Mononuclear cell (primary cell): ENCODE measurements around the gene ADAMTS18. TPM values are rescaled to one million over a fixed set of nuclear protein-coding genes. Genes with fewer than 3 reads are reported as not detected.
"Not testable (repeated sequence)": the region's sequence is repeated elsewhere in the genome, so short reads cannot be mapped to it uniquely, and the experiment has no call there.

Experiments
- H3K27me3 ChIP-seq: 2 replicates; pipeline ENCODE4 v1.6.0; 2011; ENCODE audit warnings: low read length, control low read depth; ENCODE audit not compliant: insufficient read depth
- H3K4me1 ChIP-seq: 2 replicates; pipeline ENCODE4 v1.5.1; 2011; ENCODE audit warnings: mild to moderate bottlenecking, low read length, control low read depth; ENCODE audit not compliant: insufficient read depth
- H3K4me3 ChIP-seq: 2 replicates; pipeline ENCODE4 v1.5.1; 2011; ENCODE audit warnings: mild to moderate bottlenecking, low read length, moderate library complexity
- H3K9me3 ChIP-seq: 2 replicates; pipeline ENCODE4 v1.5.1; 2011; ENCODE audit warnings: low read depth, mild to moderate bottlenecking, control low read depth, low read length
- total RNA-seq: library from RNA; depleted of rRNA; stranded (reverse); fragments of >200 nt; gene quantifications from one replicate; pipeline ENCODE4 v1.2.3, GENCODE V29; 2012

Gene ADAMTS18, protein sequence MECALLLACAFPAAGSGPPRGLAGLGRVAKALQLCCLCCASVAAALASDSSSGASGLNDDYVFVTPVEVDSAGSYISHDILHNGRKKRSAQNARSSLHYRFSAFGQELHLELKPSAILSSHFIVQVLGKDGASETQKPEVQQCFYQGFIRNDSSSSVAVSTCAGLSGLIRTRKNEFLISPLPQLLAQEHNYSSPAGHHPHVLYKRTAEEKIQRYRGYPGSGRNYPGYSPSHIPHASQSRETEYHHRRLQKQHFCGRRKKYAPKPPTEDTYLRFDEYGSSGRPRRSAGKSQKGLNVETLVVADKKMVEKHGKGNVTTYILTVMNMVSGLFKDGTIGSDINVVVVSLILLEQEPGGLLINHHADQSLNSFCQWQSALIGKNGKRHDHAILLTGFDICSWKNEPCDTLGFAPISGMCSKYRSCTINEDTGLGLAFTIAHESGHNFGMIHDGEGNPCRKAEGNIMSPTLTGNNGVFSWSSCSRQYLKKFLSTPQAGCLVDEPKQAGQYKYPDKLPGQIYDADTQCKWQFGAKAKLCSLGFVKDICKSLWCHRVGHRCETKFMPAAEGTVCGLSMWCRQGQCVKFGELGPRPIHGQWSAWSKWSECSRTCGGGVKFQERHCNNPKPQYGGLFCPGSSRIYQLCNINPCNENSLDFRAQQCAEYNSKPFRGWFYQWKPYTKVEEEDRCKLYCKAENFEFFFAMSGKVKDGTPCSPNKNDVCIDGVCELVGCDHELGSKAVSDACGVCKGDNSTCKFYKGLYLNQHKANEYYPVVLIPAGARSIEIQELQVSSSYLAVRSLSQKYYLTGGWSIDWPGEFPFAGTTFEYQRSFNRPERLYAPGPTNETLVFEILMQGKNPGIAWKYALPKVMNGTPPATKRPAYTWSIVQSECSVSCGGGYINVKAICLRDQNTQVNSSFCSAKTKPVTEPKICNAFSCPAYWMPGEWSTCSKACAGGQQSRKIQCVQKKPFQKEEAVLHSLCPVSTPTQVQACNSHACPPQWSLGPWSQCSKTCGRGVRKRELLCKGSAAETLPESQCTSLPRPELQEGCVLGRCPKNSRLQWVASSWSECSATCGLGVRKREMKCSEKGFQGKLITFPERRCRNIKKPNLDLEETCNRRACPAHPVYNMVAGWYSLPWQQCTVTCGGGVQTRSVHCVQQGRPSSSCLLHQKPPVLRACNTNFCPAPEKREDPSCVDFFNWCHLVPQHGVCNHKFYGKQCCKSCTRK (N-terminal part only)
- not detected for total RNA-seq

DNA sequence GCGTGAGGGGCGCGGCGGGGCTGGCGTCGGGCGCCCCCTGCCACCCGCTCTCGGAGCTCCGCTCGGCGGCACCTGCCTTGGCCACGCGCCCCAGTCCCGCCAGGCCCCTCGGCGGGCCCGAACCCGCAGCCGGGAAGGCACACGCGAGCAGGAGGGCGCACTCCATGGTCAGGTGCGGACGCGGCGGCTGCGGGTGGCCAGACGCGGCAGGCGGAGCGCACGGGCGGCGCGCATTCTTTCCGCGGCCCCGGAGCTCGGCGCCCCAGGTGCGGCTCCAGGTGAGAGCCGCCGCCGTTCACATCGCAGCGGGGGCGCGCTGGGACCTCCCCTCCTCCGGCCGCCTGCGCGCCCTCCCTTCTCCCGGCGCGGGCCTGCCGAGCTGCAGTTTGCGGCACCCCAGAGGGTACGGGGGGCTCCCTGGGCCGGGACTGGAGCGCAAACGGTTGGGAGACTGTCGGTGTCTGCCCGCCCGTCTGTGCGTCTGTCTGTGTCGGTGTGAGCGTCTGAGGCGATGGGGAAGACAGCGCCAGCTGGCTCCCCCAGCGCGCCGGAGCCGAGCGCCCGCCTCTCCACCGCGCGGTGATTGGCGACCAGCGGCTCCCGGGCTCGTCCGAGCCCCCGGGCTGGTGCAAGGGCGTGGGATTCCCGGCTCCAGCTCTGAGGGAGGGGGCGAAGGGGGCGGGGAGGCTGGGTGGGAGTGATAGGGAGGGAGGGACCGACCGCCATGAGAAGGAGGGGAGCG, at the start of gene ADAMTS18:
TSS of gene ADAMTS18 (minus strand) at position 505 of the 742 bp plus-strand sequence. CDS start at position 166, 339 bp downstream.
- Histone ChIP-seq H3K27me3 (peaks cover 33% of the 10 kb centered on the region), H3K4me3 (no peak within 1 kb of the TSS), H3K4me1 (no peaks in the 10 kb centered on the region), H3K9me3 (no peaks in the 10 kb centered on the region)

DNA sequence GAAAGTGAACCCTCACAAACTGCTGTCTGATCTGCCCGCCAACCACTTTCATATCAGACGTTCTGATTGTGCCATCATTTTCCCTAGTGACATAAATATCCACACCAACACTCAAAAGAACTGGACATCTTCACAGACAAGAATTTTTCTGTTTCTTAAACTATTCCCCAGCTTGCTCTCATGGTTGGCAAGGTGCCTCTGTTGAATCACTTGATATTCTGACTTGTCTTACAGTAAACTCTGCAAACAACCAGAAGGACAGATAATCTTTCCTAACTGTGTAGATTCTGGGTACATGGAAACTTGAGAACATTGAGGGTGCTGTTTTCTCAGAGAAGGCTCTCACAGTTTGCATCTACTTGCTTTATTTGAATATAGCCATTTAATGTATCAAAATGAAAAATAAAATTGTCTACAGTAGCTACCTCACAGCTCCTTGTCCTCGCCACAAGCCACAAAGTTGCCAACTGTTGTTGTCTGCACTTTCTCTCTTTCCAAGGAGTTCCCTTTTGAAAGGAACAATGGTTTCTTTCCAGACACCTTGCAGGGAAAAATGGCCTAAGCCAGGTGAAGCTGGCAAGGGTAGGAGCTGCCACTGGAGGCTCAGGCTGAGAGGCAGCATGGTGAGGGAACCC, 46.0 kb upstream of the ADAMTS18 start:
- H3K9me3 ChIP-seq: no peaks in the 10 kb centered on the region
- H3K4me1 ChIP-seq: no peaks in the 10 kb centered on the region
- no peaks in the 10 kb centered on the region for H3K27me3 ChIP-seq
- H3K4me3 ChIP-seq: no peak overlapping the region

DNA sequence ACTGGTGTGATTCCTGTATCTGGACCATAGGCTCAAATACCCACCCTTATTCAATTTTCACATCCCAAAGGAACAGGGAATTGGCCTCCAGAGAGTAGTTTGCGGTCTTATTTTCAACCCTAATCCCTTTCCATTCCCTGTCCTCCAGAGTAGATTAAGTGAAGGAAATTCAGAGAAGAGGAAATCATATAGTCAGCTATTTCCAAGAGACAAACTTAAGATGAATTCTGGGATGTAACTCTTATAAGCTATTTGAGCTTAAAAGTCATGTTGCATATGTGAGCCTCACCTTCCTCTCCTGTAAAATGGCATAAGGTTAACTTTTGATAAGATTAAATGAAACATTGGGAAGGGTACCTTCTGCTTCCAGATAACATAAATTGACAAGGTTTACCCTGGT, 37.4 kb upstream of the ADAMTS18 start:
- H3K9me3 ChIP-seq: no peaks in the 10 kb centered on the region
- H3K4me3 ChIP-seq: no peak overlapping the region
- H3K27me3 ChIP-seq: no peaks in the 10 kb centered on the region
- no peaks in the 10 kb centered on the region for H3K4me1 ChIP-seq

DNA sequence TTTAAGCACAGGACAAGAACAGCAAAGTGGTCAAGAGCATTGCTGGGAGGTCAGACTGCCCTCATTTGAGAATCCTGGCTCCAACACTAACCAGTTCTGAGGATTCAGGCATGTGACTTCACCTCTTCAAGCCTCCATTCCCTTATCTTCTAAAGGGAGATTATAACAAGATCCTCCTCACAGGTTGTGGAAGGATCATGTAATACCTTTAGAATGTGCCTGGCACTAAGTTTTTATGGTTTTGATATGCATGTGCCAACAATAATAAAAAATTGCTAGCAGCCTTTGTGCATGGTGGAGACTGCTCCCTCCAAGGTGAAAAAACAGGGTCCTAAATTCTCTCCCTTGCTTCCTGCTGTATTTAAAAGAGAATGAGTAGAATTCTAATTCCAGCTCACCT, 36.0 kb upstream of the ADAMTS18 start:
- Histone ChIP-seq H3K9me3 (no peaks in the 10 kb centered on the region), H3K27me3 (no peaks in the 10 kb centered on the region), H3K4me1 (no peaks in the 10 kb centered on the region), H3K4me3 (no peak overlapping the region)

DNA sequence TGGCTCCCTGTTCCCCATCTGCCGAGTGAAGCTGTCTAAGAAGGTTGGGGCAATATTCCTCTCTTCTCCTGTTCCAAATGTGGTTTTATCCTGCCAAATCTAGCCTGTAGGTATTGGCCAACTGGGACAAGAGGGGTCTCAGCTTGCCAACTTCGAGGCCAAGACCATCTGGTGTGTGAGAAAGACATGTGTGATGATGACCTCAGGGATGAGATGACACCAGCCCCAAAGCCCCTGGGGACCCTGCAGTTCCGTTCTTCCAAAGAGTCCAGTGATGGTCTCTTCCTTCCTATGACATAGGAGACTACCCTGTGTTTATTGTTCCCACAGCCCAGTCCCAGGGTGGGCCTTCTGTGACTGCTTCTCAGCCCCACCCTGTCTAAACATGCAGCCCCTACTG, 34.8 kb upstream of the ADAMTS18 start:
- H3K4me3 ChIP-seq: no peak overlapping the region
- no peaks in the 10 kb centered on the region for H3K4me1 ChIP-seq
- H3K9me3 ChIP-seq: no peaks in the 10 kb centered on the region
- no peaks in the 10 kb centered on the region for H3K27me3 ChIP-seq

DNA sequence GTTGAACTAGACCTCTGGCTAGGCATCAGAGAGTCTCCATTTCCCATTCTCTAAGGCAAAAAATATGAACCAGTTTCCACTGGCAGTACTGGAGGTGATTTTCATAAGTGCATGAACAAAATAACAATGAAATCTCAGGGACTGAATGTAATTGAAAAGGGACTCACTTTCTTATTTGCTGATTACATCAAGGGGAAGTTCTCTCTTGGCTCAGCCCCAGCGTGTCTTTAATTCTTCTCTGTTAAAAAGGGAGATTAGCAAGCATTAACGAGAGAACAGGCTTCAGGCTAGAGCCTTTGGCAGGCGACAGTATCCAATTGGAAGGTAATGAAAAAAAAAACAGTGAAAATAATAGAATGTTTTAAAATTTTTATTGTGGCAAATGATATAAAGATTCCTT, 34.0 kb upstream of the ADAMTS18 start:
- H3K4me1 ChIP-seq: no peaks in the 10 kb centered on the region
- no peaks in the 10 kb centered on the region for H3K27me3 ChIP-seq
- H3K9me3 ChIP-seq: no peaks in the 10 kb centered on the region
- H3K4me3 ChIP-seq: no peak overlapping the region

DNA sequence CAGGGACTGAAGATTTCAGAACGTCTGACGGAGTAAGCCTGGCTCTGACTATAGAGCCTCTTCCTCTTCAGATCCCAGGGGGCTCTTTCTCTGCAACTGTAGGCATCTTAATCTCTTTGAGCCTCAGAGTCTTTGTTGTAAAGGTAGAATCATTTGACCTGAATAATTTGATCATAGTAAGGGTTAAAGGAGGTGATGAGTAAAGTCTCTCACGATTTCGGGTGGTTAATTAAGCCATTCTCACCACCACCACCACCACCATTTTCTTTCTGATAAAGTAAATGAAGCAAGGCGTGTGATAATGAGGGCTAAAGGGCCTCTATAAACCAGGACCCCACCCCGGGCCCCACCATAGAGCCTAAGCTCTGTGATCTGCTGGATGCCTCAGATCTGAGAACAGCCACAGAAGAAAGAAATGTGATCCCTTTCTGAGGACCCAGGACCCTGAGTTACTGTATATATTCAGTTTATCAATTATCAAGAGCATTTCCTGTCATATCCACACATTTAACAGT, 33.0 kb upstream of the ADAMTS18 start:
- Histone ChIP-seq H3K9me3 (no peaks in the 10 kb centered on the region), H3K27me3 (no peaks in the 10 kb centered on the region), H3K4me1 (no peaks in the 10 kb centered on the region), H3K4me3 (no peak overlapping the region)

DNA sequence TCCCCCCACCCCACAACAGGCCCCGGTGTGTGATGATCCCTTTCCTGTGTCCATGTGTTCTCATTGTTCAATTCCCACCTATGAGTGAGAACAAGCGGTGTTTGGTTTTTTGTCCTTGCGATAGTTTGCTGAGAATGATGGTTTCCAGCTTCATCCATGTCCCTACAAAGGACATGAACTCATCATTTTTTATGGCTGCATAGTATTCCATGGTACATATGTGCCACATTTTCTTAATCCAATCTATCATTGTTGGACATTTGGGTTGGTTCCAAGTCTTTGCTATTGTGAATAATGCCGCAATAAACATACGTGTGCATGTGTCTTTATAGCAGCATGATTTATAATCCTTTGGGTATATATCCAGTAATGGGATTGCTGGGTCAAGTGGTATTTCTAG, 28.8 kb upstream of the ADAMTS18 start:
- not testable (repeated sequence) for H3K27me3 ChIP-seq, H3K9me3 ChIP-seq, H3K4me1 ChIP-seq, H3K4me3 ChIP-seq

DNA sequence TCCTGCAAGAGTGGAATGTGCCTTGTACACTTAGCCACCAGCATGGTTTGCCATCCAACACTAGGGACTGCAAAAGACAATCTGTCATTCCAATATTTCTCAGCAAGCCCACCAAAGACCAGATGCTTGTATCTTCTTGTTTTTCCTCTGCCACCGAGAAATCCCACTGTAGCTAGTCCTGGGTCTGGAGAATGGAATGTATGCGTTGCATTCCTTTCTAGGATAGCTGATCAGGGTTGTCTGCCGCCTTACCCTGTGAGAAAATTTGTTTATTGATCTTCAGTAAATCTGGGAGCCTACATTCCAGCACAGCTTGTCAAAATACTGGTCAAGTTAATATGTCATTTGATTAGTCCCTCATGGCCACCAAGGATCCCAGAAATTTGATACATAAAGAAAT, 28.1 kb upstream of the ADAMTS18 start:
- H3K4me3 ChIP-seq: no peak overlapping the region
- H3K9me3 ChIP-seq: no peaks in the 10 kb centered on the region
- H3K4me1 ChIP-seq: no peaks in the 10 kb centered on the region
- no peaks in the 10 kb centered on the region for H3K27me3 ChIP-seq

DNA sequence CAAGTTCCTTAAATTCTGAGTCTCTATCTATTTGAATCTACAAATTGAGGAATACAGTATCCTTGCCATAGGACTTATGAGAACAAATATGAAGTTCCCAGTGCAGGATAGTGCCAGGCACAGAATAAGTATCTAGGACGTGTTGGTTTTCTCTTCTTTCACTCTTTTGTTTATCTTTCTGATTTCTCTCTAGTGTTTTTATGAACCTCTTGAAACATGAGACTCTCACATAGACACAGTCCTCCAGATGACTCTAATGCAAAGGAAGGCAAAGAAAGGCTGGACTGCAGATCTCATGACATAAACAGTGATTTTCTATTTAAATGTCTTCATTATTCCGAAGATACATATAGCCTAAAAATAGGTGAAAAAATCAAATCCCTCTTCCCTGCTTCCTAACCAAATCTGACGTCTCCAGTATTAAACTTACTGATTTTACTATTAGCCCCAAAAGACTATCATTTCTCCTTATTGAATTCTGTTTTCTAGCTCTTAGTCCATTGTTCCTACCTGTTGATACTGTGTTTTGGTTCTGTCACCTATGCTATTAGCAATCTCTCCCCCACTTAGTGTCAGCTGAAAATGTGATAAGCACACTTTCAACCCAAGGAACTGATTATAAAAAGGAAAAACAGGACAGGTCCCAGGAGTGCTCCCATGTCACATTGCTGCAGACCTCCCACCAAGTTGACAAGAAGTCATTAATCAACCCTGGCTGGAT, 24.9 kb upstream of the ADAMTS18 start:
- Histone ChIP-seq H3K27me3 (no peaks in the 10 kb centered on the region), H3K4me1 (no peaks in the 10 kb centered on the region), H3K4me3 (no peak overlapping the region), H3K9me3 (no peaks in the 10 kb centered on the region)

DNA sequence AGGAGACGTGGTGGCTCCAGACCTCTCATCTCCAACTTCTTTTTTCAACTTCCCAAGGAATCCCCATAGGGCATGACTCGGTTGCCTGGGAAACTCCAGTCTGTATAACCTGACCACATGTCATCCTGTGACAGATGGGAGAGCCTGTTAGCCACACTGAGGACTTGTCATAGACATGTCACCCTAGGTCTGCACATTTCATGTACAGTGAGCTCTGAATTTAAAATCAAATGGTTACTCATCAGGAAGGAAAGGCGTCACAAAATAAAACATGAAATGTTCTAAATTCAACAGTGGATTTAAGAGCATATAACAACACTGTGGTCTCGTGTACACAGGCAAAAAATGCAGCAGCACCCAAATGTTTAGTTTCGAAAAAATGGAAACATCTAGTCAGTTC, 22.2 kb upstream of the ADAMTS18 start:
- Histone ChIP-seq H3K4me1 (no peaks in the 10 kb centered on the region), H3K4me3 (no peak overlapping the region), H3K9me3 (no peaks in the 10 kb centered on the region), H3K27me3 (no peaks in the 10 kb centered on the region)

DNA sequence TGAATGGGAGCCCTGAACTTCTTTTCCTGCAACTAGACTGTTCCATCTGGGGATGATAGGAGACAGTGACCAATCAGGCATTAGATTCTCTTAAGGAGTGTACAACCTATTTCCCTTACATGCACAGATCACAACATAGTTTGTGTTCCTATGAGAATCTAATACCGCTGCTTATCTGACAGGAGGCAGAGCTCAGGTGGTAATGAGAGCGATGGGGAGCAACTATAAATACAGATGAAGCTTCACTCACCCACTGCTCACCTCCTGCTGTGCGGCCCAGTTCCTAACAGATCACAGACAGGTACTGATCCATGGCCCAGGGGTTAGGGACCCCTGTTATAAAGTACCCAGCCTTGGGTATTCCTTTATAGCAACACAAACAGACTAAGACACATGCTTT, 17.4 kb upstream of the ADAMTS18 start:
- Histone ChIP-seq H3K4me3 (no peak overlapping the region), H3K9me3 (no peaks in the 10 kb centered on the region), H3K4me1 (no peaks in the 10 kb centered on the region)

DNA sequence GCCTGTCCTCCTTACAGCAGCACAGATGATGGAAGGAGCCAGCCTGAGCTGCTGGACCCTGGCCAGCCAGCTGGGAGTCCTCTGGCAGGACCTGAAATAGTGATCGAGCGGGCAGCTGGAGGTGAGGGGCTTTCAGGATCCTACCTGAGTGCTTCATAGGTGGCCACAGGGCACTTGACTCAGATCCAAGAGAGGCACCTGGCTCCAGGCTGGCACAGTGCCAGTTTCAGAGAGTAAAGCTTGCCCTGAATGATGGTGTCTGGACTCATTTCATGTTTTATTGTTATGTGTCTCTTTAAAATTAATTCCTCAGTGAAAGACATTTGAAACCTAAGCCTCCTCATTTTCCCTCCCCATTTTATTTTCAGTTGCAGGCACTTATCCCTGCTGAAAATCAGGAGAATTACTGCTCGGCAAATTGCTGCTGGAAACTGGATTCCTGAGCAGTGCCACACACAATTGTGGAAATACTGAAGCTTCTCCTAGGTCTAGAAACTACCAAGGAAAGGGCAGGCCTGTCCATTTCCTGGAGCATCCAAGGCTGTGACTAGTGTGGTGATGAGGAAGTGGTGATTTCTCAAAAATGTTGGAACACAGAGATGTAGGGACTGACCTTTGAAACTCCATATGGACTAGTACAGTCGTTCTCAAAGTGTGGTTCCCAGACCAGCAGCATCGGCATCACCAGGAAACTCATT, 16.1 kb upstream of the ADAMTS18 start:
- Histone ChIP-seq H3K9me3 (no peaks in the 10 kb centered on the region), H3K27me3 (no peaks in the 10 kb centered on the region), H3K4me1 (no peaks in the 10 kb centered on the region), H3K4me3 (no peak overlapping the region)

More for the DNA sequence above, 17.4 kb upstream of the ADAMTS18 start:
- H3K27me3 ChIP-seq: no peaks in the 10 kb centered on the region
